T47D (cell line): ENCODE data around the gene C3orf80.
A peak's percentile ranks its signal among the peaks of the same experiment; 100 is the strongest.
"Not testable (repeated sequence)": the region's sequence is repeated elsewhere in the genome, so short reads cannot be mapped to it uniquely, and the experiment has no call there.

Experiments used
- DNase-seq, 2 experiments: peaks; one replicate each; pipeline versions ENCODE4 v3.0.0 to v3.0.0-alpha.2; 2011 to 2012; ENCODE audit warnings: low read depth in 1 of 2, low spot score in 1 of 2
- JUND ChIP-seq: IDR thresholded peaks from 2 replicates; pipeline ENCODE4 v1.6.1; 2012; ENCODE audit warnings: low read depth
- in situ Hi-C: cut with HindIII; loops from 2 replicates; pipeline ENCODE4 v1.10.0; 2016; ENCODE audit warnings: low sequenced_read_pairs, low pct_unique_long_range_greater_than_20kb

The C3orf80 gene

DNA sequence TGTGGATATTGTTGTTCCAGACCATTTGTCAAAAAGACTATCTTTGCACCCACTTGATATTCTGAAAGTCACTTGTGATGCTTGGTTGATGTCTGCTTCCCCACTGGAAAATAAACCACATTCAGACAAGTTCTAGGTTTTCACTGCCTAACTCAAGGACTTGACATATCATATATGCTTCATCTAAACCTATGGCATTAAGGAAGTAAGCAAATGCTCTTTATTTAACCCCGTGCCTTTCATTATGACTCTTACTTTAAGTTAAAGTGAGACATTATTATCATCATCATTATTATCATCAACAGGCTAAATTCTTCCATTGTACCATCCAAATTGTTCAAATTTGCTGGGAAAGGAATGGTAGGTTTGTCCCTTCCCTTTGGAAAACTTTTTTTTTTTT is 30.8 kb upstream of the C3orf80 start:
- DNase-seq, result no peak
- in situ Hi-C loops, result no loop called here
- no peak for TF ChIP-seq JUND

DNA sequence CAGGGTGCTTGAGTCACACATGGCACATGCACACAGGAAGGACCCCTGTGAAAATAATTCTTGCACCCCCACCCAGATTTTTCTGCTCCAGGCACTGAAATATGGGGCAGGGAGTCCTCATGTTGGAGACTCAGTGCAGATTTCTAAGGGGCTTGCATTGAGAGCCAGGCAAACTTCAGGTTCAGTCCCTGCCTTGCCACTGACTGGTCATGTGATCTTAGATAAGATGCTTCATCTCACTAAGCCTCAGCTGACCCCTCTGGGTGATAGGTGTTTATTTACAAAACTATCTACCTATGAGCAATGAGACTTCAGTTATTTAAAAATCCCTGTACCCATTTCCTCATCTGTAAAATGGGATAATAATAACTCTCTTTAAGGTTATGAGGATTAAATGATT is 30.1 kb upstream of the C3orf80 start:
- TF ChIP-seq JUND, result no peak
- no peak for DNase-seq
- in situ Hi-C loops, result no loop called here

DNA sequence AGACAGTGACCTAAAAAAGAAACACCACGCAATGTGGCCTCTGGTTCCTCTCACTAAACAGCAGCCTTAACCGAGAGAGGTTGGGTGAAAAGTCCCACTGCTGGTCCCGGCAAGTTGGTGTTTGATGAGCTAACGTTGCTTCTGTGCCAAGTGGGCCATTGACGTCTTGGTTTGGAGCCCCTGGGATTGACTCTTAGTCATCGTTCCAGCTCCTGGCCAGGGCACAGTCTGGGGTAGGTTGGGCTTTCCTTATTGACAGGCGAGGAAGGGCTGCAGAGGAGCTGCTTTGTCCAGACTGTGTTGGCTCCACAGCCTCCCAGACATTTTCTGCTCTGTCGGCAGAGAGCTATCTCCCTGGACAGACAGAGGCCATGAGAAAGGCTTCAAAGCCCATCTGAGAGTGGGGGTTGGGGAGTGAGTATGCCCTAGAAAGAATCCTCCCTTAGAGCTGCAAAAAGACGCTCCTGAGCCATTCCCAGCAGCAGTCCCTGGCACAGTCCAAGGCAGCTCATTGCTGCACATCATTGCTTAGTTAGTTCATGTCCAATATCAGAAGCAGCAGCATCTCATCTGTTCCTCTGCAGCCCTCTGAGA is 28.6 kb upstream of the C3orf80 start:
- no peak for TF ChIP-seq JUND
- no peak for DNase-seq
- in situ Hi-C loops, result no loop called here

DNA sequence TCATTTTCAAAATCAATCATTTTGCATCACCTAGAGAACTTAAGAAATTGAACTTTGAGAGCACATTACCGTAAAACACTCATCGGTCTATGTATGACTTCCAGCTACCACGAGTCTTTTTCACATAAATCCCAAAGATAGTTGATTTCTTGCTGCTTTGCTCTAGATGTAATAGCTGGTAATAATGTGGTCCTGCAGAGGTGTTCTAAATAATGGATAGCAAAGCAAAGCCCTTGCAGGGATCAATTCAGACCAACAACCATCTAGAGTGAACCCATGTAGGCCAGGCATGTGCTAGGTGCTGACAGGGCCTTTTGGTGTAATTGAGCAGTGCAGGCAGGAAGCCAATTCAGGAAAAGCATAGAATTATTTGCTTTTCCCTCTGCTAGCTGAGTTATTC is 26.1 kb upstream of the C3orf80 start:
- in situ Hi-C loops, result no loop called here
- TF ChIP-seq JUND, result no peak
- no peak for DNase-seq

DNA sequence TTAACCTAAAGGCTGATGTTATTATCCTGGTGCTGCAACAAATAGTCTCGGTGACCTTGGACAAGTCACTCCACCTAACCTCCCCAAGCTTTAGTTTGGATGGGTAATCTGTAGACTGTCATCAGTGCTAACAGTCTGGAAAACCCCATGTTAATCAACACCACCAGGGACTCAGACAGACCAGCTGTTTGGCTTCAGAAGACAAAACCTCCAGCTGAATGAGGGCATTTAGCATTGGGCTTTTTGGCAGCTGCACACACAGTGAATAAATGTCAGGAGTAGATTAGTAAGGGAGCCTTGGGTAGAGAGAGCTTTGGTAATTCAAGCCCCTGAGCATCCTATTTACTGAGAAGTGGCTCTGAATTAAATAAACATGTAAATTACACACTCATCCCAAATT is 24.9 kb upstream of the C3orf80 start:
- no peak for TF ChIP-seq JUND
- DNase-seq, result no peak
- in situ Hi-C loops, result no loop called here

DNA sequence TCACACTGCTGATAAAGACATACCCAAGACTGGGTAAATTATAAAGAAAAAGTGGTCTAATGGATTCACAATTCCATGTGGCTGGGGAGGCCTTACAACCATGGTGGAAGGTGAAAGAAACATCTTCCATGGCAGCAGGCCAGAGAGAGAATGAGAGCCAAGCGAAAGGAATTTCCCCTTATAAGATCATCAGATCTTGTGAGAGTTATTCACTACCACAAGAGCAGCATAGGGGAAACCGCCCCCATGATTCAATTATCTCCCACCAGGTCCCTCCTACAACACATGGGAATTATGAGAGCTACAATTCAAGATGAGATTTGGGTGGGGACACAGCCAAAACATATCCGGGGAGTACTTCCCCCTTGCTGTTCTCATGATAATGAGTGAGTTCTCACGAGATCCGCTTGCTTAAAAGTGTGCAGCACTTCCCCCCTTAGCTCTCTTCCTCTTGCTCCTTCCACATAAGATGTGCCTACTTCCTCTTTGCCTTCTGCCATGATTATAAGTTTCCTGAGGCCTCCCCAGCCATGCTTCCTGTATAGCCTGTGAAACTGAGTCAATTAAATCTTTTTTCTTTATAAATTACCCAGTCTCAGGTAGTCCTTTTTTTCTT is 20.7 kb upstream of the C3orf80 start:
- DNase-seq, in situ Hi-C loops: not testable (repeated sequence)

DNA sequence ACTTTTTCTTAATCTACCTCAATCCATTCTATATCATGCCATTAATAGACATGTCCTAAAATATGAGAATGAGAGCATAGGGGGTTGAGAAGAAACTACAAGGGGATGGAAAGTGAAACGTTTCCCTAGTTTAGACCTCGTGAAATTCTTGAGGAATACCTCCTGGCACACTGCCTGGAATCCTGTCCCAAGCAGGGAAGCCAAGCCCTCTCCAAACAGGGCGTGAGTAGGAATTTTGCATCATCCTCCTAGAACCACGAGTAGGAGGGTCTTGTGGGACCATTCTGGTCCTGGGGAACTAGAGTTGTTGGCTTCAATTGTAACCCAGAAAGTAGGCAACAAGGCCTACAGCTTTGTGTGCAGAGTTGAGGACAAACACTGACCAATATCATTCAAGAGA is 19.6 kb upstream of the C3orf80 start:
- no peak for TF ChIP-seq JUND
- DNase-seq, result no peak
- in situ Hi-C loops, result no loop called here

DNA sequence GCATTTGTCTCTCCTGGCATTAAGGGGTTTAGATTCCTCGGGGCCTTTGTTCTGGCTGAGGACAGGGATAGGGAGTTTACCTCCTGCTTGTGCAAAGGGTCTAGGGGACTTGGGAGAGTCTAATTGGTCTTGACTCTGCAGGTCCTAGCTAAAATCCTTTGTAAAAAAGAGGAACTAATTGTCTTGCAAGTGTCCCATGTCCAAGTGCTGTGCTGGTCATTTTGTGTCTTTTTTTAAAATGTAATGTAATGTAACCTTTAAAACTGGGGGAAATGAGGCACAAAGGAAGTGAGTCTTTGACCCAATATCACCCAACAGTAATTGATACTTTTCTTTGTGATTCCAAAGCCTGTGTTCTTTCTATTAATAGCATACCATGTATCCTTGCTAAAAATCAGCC is 14.9 kb upstream of the C3orf80 start:
- no peak for DNase-seq
- no peak for TF ChIP-seq JUND
- in situ Hi-C loops, result no loop called here

DNA sequence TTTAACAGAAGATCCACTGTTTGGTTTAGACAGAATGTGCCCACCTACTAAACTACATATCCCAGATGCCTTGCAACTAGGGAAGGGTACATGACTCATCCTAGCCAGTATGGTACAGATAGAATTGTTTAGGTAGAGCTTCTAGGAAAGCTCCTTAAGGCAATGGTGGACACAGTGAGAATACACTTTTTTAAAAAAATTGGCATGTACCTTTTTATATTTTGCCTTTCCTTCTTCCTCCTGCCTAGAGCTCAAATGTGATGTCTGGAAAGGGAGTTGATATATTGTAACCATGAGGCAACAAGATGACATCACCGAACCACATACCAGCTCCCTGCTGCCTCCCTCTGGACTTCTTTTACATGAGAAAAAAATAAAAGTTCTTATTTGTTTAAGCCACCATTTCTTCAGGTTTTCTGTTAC is 14.4 kb upstream of the C3orf80 start:
- peak in 1 of 2 experiments; percentile 42 for DNase-seq
- in situ Hi-C loops, result no loop called here

DNA sequence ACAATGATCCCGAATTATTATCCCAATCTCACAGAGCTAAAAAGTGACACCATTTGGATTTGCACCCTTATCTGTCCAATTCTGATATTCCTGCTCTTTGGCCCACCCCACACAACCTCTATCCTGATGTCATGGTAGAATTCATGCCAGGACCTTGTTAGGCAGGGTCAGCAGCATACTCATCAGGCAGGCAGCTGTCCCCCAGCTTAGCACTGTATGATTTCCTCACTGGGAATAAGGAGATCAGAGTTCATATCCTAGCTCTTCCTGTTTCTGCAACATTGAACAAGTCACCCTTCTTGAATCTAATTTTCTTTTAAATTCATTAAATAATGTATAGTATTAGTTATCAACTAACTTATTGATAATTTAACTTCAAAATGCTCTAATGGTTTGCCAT is 12.0 kb upstream of the C3orf80 start:
- in situ Hi-C loops, result no loop called here
- TF ChIP-seq JUND, result no peak
- no peak for DNase-seq

More for the DNA sequence above, 14.4 kb upstream of the C3orf80 start:
- TF ChIP-seq JUND, result no peak

DNA sequence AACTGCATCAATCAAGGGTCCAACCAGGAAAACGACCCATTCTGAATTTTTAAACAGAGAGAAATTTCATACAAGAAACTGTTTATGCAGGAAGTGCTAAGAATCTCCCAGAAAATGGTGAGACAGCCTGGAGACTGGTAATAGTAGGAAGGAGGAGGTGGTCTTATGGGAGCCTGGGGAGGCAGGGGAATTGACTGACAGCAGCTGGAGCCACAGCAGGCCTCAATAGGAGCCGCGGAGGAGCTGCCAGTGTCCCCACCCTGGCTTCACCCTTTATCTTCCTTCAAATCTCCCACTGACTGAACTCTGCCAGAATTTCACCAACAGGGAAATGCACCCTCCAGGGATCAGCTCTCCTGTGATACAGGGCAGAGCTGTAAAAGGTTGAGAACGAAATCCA is 7.5 kb upstream of the C3orf80 start:
- DNase-seq, result no peak
- TF ChIP-seq JUND, result no peak
- in situ Hi-C loops, result no loop called here

DNA sequence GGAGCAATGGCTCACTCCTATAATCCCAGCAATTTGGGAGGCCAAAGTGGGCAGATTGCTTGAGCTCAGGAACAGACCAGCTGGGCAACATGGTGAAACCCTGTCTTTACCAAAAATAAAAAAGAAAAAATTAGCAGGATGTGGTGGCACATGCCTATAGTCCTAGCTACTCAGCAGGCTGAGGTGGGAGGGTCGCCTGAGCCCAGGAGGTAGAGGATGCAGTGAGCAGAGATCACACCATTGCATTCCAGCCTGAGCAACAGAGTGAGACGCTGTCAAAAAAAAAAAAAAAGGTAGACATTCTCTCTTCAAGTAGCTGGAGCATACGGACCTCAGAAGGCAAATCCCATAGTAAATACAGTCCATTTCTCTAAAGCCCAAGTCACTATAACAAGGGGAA is 7.1 kb upstream of the C3orf80 start:
- TF ChIP-seq JUND, result no peak
- in situ Hi-C loops, result no loop called here
- DNase-seq, result no peak

DNA sequence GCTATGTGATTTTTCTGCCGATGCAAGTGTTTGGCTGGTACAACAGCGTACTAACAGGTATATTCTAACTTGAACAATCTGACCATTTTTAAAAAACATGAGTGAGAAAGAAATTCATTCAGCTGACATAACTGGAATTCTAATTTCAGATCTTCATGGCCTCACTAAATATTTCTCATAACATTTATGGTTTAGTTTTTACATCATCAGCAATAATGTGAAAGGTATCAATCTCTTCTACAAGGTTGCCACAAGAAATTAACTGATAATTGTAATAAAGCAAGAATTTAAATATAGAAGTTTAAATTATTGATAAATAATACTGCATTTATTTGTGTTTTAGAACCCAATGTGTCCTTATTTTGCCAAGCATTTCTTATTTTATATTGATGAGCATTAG is 5.2 kb upstream of the C3orf80 start:
- in situ Hi-C loops, result no loop called here
- no peak for DNase-seq
- TF ChIP-seq JUND, result no peak

DNA sequence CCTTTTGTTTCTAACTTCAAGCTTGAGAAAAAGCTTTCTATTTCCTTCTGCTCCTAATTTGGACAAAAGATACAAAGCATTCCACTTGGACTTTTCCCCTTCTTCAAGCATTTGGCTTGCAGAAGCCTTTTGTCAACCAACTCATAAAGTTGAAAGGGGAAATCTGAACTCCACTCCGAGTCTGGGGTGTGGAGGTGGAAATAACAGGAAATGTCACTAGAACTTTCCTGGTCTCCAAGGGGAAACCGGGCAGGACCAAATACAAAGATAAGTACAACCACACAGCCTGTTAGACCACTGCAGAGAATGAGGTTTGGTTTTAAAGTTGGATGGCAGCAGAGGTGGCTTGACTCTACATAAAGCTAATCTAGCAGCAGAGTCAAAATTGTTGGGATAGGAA is 4.2 kb upstream of the C3orf80 start:
- DNase-seq, result no peak
- TF ChIP-seq JUND, result no peak
- in situ Hi-C loops, result no loop called here
